Stomach smooth muscle (tissue), 2 donors: ENCODE data around the gene GDNF.

Experiments
- H3K27ac ChIP-seq: one replicate; pipeline ENCODE4 v1.7.0; 2013; ENCODE audit warnings: mild to moderate bottlenecking, low read length, inconsistent platforms
- H3K27me3 ChIP-seq, 2 donors: one replicate each; pipeline ENCODE4 v1.7.0; 2013; ENCODE audit warnings: low read length in 2 of 2; ENCODE audit not compliant: insufficient read depth in 2 of 2, control insufficient read depth in 1 of 2
- H3K36me3 ChIP-seq, 2 donors: one replicate each; pipeline ENCODE4 v1.7.0; 2013; ENCODE audit warnings: low read length in 2 of 2; ENCODE audit not compliant: control insufficient read depth in 2 of 2, insufficient read depth in 2 of 2
- H3K4me1 ChIP-seq: one replicate; pipeline ENCODE4 v1.7.0; 2013; ENCODE audit warnings: low read length; ENCODE audit not compliant: control insufficient read depth, insufficient read depth
- H3K4me3 ChIP-seq, 2 donors: one replicate each; pipeline ENCODE4 v1.7.0; 2013; ENCODE audit warnings: low read length in 2 of 2
- H3K9ac ChIP-seq, 2 donors: one replicate each; pipeline ENCODE4 v1.7.0; 2013; ENCODE audit warnings: low read length in 2 of 2, mild to moderate bottlenecking in 1 of 2
- H3K9me3 ChIP-seq, 2 donors: one replicate each; pipeline ENCODE4 v1.7.0; 2013; ENCODE audit warnings: low read length in 2 of 2; ENCODE audit not compliant: control insufficient read depth in 2 of 2
- donor health status: healthy.
- donor health status: Pancreatic carcinoma.

GDNF gene

GRCh38 chr5:37816883-37817282 is 23.0 kb downstream of the GDNF start:
- Histone ChIP-seq H3K9me3 (no peaks in the 10 kb centered on the region), H3K4me1 (no peaks in the 10 kb centered on the region), H3K27ac (no peak overlapping the region), H3K27me3 (no peaks in the 10 kb centered on the region), H3K36me3 (peaks cover 8% of the 10 kb centered on the region in 2 donors), H3K4me3 (no peak overlapping the region), H3K9ac (no peak overlapping the region)

DNA sequence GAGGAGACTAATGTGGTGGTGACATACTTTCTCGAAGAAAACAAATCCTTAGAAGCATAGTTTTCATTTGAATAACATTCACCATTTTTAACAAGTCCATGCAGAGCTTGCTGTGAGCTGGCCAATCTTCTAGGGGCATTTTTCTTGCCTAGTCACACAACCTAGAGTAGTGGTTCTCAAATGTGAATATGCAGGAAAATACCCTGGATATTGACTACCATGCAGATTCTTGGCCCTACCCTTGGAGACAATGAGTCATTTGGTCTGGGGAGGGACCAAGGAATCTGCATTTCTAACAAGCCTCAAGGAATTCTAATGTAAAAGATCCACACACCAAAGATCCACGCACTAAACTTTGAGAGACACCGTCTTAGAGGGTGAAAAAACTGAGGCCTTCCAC is 23.5 kb downstream of the GDNF start:
- H3K9me3 ChIP-seq = no peaks in the 10 kb centered on the region
- no peak overlapping the region for H3K4me3 ChIP-seq
- H3K4me1 ChIP-seq = no peaks in the 10 kb centered on the region
- no peak overlapping the region for H3K9ac ChIP-seq
- no peak overlapping the region for H3K27ac ChIP-seq
- no peaks in the 10 kb centered on the region for H3K27me3 ChIP-seq
- peaks cover 8% of the 10 kb centered on the region in 2 donors for H3K36me3 ChIP-seq

- peaks cover 3% of the 10 kb centered on the region for H3K4me1 ChIP-seq
- H3K27me3 ChIP-seq = no peaks in the 10 kb centered on the region
- no peaks in the 10 kb centered on the region for H3K9me3 ChIP-seq
- H3K9ac ChIP-seq = no peak overlapping the region
- no peak overlapping the region for H3K4me3 ChIP-seq
- H3K27ac ChIP-seq = no peak overlapping the region
- H3K36me3 ChIP-seq = peaks cover 8% of the 10 kb centered on the region in 2 donors
These were observed 23.9 kb downstream of the GDNF start for GRCh38 chr5:37815913-37816312.

- H3K27me3 ChIP-seq = no peaks in the 10 kb centered on the region
- peaks cover 8% of the 10 kb centered on the region in 2 donors for H3K36me3 ChIP-seq
- H3K27ac ChIP-seq = no peak overlapping the region
- peaks cover 3% of the 10 kb centered on the region for H3K4me1 ChIP-seq
- H3K9ac ChIP-seq = no peak overlapping the region
- H3K9me3 ChIP-seq = no peaks in the 10 kb centered on the region
- H3K4me3 ChIP-seq = no peak overlapping the region
These were observed 25.1 kb downstream of the GDNF start for GRCh38 chr5:37814699-37815098.

GRCh38 chr5:37812365-37812764 is 27.5 kb downstream of the GDNF start:
- H3K4me3 ChIP-seq = no peak overlapping the region
- no peak overlapping the region for H3K9ac ChIP-seq
- no peak overlapping the region for H3K27ac ChIP-seq
- H3K9me3 ChIP-seq = no peaks in the 10 kb centered on the region
- H3K4me1 ChIP-seq = peaks cover 3% of the 10 kb centered on the region
- H3K27me3 ChIP-seq = no peaks in the 10 kb centered on the region
- peaks cover 8% of the 10 kb centered on the region in 2 donors for H3K36me3 ChIP-seq

DNA sequence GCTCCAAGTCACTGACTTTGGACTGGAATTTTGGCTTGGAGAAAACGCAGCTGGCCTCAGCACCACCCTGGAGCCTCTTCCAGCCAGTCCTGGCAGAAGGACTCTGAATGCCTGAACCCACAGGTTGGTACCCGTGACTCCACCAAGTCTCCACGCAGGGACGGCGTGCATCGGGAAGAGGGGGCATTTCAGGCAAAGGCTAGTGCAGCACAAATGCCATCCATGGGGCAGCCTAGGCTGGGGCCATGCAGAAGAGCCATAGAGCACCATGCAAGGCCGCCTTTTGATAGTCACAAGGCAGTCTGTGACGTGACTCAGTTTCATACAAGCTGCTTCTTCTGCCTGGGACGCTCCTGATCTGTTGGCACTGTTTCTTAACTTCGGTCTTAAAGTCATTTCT is 28.0 kb downstream of the GDNF start:
- H3K27ac ChIP-seq = no peak overlapping the region
- H3K4me3 ChIP-seq = no peak overlapping the region
- no peak overlapping the region for H3K9ac ChIP-seq

GRCh38 chr5:37810311-37810710 is 29.5 kb downstream of the GDNF start:
- Histone ChIP-seq H3K9me3 (no peaks in the 10 kb centered on the region), H3K4me3 (no peak overlapping the region), H3K27me3 (no peaks in the 10 kb centered on the region), H3K27ac (no peak overlapping the region), H3K9ac (no peak overlapping the region), H3K36me3 (peaks cover 4 to 8% of the 10 kb centered on the region in 2 donors), H3K4me1 (peaks cover 3% of the 10 kb centered on the region)

More for the DNA sequence above, 28.0 kb downstream of the GDNF start:
- Histone ChIP-seq H3K9me3 (no peaks in the 10 kb centered on the region), H3K4me1 (peaks cover 3% of the 10 kb centered on the region), H3K27me3 (no peaks in the 10 kb centered on the region), H3K36me3 (peaks cover 8% of the 10 kb centered on the region in 2 donors)

DNA sequence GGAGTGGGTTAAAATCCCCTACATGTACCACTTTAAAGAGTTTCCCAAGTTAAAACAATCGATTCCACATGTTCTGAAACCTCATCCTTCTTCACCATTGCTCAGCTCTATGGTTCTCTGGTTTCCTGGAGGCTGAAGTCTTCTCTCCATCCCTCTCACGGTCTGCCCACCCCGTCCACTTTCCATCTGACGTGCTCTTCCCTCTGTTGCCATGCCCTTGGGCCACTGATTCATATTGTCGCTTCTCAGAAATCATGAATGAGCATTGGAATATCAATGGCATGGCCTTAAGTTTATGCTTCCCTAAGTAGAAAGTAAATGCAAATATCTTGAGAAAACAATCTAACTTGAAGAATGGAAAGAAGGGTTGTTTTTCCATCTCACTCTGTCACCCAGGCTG is 30.9 kb downstream of the GDNF start:
- Histone ChIP-seq H3K4me3 (no peak overlapping the region), H3K9ac (no peak overlapping the region), H3K36me3 (peaks cover 0 to 6% of the 10 kb centered on the region in 2 donors), H3K4me1 (peaks cover 3% of the 10 kb centered on the region), H3K27me3 (no peaks in the 10 kb centered on the region), H3K27ac (no peak overlapping the region), H3K9me3 (no peaks in the 10 kb centered on the region)

DNA sequence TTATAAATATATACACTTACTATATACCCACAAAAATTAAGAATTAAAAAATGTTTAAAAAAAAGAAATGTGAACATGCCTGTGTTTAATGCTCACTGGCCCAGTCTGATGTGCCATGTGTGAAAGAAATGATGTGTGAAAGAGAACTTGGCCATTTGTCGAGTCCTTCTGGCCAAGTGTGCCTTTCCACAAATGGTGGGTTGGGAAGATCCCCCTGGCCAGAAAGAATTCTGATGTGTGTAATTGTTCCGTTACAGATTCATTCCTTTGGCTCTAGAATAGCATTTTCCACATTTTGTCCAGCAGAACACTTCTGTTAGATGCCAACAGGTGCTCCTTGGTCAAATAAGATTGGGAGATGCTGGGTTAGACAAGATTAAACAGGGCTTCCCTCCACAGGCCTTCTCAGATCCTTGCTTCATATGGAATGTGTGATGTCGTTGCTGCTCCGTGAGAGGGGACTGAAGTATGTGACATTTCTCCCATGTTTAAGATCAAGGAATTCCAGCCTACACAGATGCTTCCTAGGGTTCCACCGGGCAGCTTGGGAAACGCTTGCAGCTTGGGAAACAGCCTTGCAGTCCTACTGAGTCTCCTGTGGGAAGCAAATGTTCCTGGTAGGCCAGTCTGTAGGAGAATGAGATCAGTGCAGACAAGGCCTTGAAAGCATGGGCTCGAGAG is 32.1 kb downstream of the GDNF start:
- Histone ChIP-seq H3K27me3 (no peaks in the 10 kb centered on the region), H3K36me3 (no peaks in the 10 kb centered on the region), H3K9me3 (no peaks in the 10 kb centered on the region), H3K9ac (no peak overlapping the region), H3K27ac (no peak overlapping the region), H3K4me3 (no peak overlapping the region), H3K4me1 (peaks cover 3% of the 10 kb centered on the region)

DNA sequence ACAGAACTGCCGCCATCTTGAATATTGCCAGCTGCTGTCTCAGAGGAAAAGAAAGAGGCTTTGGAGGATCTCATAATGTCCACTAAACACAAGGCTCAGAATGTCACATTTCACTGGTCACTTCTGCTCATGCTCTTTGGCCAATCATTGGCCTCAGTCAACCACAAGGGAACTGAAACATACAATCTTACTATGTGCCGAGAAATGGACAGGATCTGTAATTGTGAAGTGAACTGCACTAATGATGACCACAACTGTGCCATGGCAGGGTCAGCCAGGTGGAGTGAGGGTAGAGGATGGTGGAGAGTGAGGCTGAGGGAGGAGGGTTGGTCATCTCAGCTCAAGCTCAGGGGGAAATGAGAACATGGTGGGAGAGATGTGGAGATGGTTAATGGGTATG is 32.8 kb downstream of the GDNF start:
- H3K27me3 ChIP-seq = no peaks in the 10 kb centered on the region
- no peak overlapping the region for H3K4me3 ChIP-seq
- no peak overlapping the region for H3K27ac ChIP-seq
- no peaks in the 10 kb centered on the region for H3K36me3 ChIP-seq
- no peaks in the 10 kb centered on the region for H3K9me3 ChIP-seq
- H3K4me1 ChIP-seq = peaks cover 3% of the 10 kb centered on the region
- H3K9ac ChIP-seq = no peak overlapping the region

GRCh38 chr5:37806476-37806875 is 33.4 kb downstream of the GDNF start:
- Histone ChIP-seq H3K9me3 (no peaks in the 10 kb centered on the region), H3K9ac (no peak overlapping the region), H3K27me3 (no peaks in the 10 kb centered on the region), H3K36me3 (no peaks in the 10 kb centered on the region), H3K4me1 (peaks cover 3% of the 10 kb centered on the region), H3K4me3 (no peak overlapping the region), H3K27ac (no peak overlapping the region)
